Endothelial cell of hepatic sinusoid (primary cell): ENCODE data around the gene PTPRJ.

Experiments used
- in situ Hi-C: cut with HindIII; loops from 2 replicates; pipeline ENCODE4 v1.10.0; 2017; ENCODE audit warnings: low sequenced_read_pairs

The PTPRJ gene

GRCh38 chr11:48105096-48105990 lies 125.0 kb downstream of the PTPRJ start:
- in situ Hi-C loops, result no loop called here

GRCh38 chr11:48106166-48106565 lies 125.8 kb downstream of the PTPRJ start:
- in situ Hi-C loops, result no loop called here

GRCh38 chr11:48107188-48107704 lies 126.9 kb downstream of the PTPRJ start:
- in situ Hi-C loops, result no loop called here

GRCh38 chr11:48108231-48109045 lies 128.1 kb downstream of the PTPRJ start:
- in situ Hi-C loops, result no loop called here

- in situ Hi-C loops, result no loop called here
These were observed 128.8 kb downstream of the PTPRJ start for GRCh38 chr11:48109046-48109666.

- in situ Hi-C loops, result loop anchor here (10.0 kb wide), 1 partner anchor 176 kb away; no protein-coding TSS in a partner anchor
These were observed 130.1 kb downstream of the PTPRJ start for GRCh38 chr11:48110509-48110766.

- in situ Hi-C loops, result loop anchor here (10.0 kb wide), 1 partner anchor 177 kb away; no protein-coding TSS in a partner anchor
These were observed 131.5 kb downstream of the PTPRJ start for GRCh38 chr11:48111891-48112290.

GRCh38 chr11:48114740-48115139 lies 134.4 kb downstream of the PTPRJ start:
- in situ Hi-C loops, result loop anchor here (10.0 kb wide), 1 partner anchor 180 kb away; no protein-coding TSS in a partner anchor

GRCh38 chr11:48116437-48117228 lies 136.3 kb downstream of the PTPRJ start:
- in situ Hi-C loops, result loop anchor here (10.0 kb wide), 1 partner anchor 182 kb away; no protein-coding TSS in a partner anchor

- in situ Hi-C loops, result no loop called here
These were observed 141.9 kb downstream of the PTPRJ start for GRCh38 chr11:48122246-48122645.

- in situ Hi-C loops, result no loop called here
These were observed 142.3 kb downstream of the PTPRJ start for GRCh38 chr11:48122656-48123055.

- in situ Hi-C loops, result no loop called here
These were observed 143.0 kb downstream of the PTPRJ start for GRCh38 chr11:48123254-48123875.

- in situ Hi-C loops, result no loop called here
These were observed 143.8 kb downstream of the PTPRJ start for GRCh38 chr11:48123934-48124755.

- in situ Hi-C loops, result no loop called here
These were observed 144.5 kb downstream of the PTPRJ start for GRCh38 chr11:48124880-48125279.

GRCh38 chr11:48125866-48126265 lies 145.5 kb downstream of the PTPRJ start:
- in situ Hi-C loops, result no loop called here

- in situ Hi-C loops, result no loop called here
These were observed 147.3 kb downstream of the PTPRJ start for GRCh38 chr11:48127521-48128183.

GRCh38 chr11:48129697-48130395 lies 149.5 kb downstream of the PTPRJ start:
- in situ Hi-C loops, result no loop called here
